DMS 273 treated with DMSO at 0.1 percent for 48 hours (cell line): ENCODE results near the gene HNRNPUL1.
"Not testable (repeated sequence)": the region's sequence is repeated elsewhere in the genome, so short reads cannot be mapped to it uniquely, and the experiment has no call there.

ENCODE experiments used
- DNase-seq: peaks from one replicate; lab custom pipeline; 2025; lab: John Stamatoyannopoulos, UW

Gene HNRNPUL1

GRCh38 chr19:41325947-41326706 lies 62.0 kb downstream of the HNRNPUL1 start:
- DNase-seq = no peak

GRCh38 chr19:41327076-41327575 lies 63.0 kb downstream of the HNRNPUL1 start:
- DNase-seq = no peak

- no peak for DNase-seq
These were observed 63.5 kb downstream of the HNRNPUL1 start for GRCh38 chr19:41327576-41328156.

GRCh38 chr19:41328157-41328841 lies 64.1 kb downstream of the HNRNPUL1 start:
- DNase-seq = no peak

- no peak for DNase-seq
These were observed 64.7 kb downstream of the HNRNPUL1 start for GRCh38 chr19:41328842-41329225.

DNA sequence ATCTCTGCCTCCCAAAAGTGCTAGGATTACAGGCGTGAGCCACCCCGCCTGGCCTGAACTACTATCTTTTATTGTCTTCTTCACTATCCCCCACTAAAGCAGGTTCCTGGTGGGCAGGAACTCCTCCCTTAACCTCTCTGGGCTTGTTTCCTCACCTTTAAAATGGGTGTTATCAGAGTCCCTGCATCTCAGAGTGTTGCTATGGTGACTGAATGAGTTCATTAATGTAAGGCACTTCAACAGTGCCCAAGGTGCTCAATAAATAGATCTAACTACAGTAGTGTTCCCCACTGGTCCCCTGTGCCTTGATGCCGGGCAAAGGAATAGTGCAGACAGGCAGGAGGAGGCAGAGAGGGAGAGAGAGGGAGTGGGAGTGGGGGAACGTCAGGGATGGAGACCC lies 66.3 kb downstream of the HNRNPUL1 start:
- DNase-seq = no peak

GRCh38 chr19:41330946-41331678 lies 66.9 kb downstream of the HNRNPUL1 start:
- no peak for DNase-seq

DNA sequence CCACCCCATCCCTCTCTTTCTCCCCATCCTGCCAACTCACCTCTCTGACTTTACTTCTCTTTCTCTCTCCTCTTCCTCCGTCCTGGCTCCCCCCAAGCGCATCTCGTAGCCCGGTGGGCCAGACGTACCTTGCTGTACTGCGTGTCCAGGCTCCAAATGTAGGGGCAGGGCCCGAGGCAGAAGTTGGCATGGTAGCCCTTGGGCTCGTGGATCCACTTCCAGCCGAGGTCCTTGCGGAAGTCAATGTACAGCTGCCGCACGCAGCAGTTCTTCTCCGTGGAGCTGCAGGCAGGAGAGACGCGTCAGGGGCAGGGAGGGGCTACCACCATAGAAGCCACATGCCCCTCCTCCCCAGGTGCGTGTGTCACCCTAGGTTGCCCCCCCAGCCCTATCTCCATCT lies 67.8 kb downstream of the HNRNPUL1 start:
- no peak for DNase-seq

- DNase-seq = no peak
These were observed 68.3 kb downstream of the HNRNPUL1 start for GRCh38 chr19:41332468-41332867.

DNA sequence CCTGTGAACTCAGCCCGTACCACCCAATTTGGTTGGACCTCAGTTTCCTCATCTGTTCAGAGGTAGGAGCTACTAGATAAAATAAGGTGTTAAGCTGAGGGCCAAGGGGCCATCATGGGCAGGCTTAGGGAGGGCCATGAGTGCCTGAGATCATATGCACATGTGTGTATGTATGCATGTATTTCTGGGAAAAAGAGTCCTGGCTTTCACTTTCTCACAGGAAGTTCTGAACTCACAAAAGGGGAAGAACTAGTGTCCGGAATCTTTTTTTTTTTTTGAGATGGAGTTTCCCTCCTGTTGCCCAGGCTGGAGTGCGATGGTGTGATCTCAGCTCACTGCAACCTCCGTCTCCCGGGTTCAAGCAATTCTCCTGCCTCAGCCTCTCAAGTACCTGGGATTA lies 70.6 kb downstream of the HNRNPUL1 start:
- DNase-seq = no peak

- no peak for DNase-seq
These were observed 71.3 kb downstream of the HNRNPUL1 start for GRCh38 chr19:41335467-41335866.

DNA sequence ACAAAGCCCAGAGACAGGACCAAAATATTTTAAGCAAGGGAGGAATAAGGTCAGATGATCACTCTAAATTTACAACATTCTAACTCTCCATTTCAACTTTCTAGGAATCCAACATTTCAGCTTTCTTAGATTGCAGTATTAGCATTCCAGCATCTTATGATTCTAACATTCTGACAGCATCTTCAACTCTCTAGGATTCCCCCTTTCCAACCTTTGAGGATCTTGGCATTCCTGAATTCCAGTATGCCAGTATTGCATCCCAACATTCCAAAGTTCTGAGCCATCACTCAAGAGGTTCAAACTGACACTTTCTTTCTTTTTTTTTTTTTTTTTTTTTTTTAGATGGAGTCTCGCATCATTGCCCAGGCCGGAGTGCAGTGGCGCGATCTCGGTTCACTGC lies 75.8 kb downstream of the HNRNPUL1 start:
- DNase-seq = no peak

DNA sequence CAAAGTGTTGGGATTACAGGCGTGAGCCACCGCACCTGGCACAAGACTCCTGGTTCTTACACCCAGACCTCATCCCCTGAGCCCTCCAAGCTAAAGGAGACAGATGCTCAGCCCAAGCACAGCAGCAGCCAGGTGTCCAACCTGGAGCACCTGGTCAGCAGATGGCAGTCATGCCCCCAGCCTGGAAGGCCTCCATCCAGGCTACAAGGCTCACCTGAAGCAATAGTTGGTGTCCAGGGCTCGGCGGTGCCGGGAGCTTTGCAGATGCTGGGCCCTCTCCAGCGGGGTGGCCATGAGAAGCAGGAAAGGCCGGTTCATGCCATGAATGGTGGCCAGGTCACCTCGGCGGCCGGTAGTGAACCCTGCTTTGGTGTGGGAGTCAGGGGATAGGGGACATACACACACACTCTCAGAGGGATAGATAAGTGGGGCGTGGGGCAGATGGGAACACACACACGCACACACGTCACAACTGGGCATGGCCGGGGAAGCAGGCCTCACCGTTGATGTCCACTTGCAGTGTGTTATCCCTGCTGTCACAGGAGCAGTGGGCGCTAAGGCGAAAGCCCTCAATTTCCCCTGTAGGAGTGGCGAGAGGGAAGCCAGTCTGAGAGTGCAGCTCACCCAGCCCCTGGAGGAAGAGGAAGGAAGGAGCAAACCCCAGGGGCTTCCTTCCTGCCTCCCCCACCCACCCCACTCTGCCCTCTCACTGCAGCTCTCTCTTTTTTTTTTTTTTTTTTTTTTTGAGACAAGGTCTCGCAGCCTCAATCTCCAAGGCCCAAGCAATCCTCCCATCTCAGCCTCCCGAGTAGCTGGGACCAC lies 77.7 kb downstream of the HNRNPUL1 start:
- DNase-seq = no peak

GRCh38 chr19:41344162-41344561 lies 80.0 kb downstream of the HNRNPUL1 start:
- DNase-seq = no peak

- DNase-seq = not testable (repeated sequence)
These were observed 82.7 kb downstream of the HNRNPUL1 start for GRCh38 chr19:41346916-41347315.

DNA sequence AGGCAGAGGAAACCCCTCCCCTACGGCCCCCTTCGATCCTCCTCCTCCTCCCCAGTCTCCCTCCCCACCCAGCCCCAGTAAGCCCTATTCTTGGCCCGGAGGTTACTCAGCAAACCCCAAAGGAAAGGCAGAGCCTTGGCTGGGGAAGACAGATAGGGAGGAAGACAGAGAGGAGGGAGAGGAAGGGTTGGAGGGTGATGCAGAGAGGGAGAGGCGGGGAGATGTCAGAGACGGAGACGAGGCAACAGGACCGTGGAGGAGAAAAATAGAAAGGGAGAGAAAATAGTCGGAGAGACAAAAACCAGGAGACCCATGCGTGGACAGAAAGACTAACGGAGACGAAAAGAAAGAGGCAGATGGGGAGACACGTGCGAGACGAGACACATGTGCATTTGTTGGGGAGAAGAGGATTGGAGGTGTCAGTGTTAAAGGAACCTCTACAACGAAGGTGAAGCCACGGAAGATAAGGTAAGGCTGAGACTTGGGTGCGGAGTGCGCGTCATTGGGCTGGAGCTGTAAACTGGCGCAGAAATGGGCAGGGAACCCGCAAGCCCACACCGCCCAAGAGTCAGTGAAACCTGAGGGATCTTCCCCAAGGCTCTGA lies 86.7 kb downstream of the HNRNPUL1 start:
- DNase-seq = no peak

- no peak for DNase-seq
These were observed 87.4 kb downstream of the HNRNPUL1 start for GRCh38 chr19:41351339-41352245.

DNA sequence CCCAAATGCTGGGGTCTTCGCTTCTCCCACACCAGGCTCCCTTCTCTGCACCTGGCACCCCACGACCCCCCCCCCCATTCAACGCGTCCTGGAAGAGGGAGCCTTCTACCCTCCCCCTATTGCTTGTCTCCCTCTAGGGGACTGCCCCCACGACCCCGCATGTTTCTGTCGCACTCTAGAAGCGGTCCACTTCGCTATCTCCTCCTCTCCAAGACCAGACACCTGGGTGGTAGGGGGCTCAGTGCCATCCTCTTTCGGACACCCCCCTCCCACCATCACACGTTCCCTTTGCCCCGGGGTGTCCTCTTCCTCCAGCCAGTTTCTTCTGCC lies 88.1 kb downstream of the HNRNPUL1 start:
- DNase-seq = no peak

DNA sequence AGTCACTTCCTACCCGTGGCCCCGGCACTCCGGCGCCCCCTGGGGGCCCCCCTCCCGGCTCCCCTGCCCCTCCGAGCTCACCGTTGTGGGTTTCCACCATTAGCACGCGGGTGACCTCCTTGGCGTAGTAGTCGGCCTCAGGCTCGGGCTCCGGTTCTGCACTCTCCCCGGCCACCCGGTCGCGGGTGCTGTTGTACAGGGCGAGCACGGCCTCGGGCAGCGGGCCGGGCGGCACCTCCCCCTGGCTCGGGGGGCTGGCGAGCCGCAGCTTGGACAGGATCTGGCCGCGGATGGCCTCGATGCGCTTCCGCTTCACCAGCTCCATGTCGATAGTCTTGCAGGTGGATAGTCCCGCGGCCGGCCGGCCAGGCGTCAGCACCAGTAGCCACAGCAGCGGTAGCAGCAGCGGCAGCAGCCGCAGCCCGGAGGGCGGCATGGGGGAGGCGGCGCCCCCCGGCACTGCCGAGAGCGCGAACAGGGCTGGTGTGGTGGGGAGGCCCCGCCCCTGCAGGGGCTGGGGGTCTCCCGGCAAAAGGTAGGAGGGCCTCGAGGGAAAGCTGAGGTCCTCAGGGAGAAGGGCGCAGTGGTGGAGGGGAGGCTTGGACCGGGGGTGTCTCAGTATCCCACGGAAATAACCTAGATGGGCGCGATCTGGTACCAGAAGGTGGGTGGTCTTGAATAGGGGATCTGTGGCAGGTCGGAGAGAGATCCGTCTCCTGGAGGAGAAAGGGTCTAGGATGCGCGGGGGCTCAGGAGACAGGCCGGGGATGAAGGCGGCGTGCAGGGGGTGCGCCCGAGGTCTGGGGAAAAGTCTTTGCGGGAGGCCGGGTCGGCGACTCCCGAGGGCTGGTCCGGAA lies 88.7 kb downstream of the HNRNPUL1 start:
- peak; percentile 46 for DNase-seq
